Testis (tissue), 3 donors: ENCODE measurements around the gene KIAA0753. TPM values are rescaled to one million over a fixed set of nuclear protein-coding genes. Genes with fewer than 3 reads are reported as not detected.

Source experiments
- DNase-seq: peaks from one replicate; pipeline ENCODE4 v3.0.0-alpha.2; 2019
- H3K27ac ChIP-seq, 2 donors: fragments of 200-600 bp; sonication (generic); one replicate each; pipeline ENCODE4 v1.5.1; 2019
- H3K27me3 ChIP-seq: fragments of 200-600 bp; sonication (generic); one replicate; pipeline ENCODE4 v1.5.1; 2019
- H3K36me3 ChIP-seq: fragments of 200-600 bp; sonication (generic); one replicate; pipeline ENCODE4 v1.5.1; 2017; ENCODE audit warnings: low read depth; ENCODE audit errors: missing control alignments
- H3K4me1 ChIP-seq: fragments of 200-600 bp; sonication (generic); one replicate; pipeline ENCODE4 v1.5.1; 2019
- H3K4me3 ChIP-seq, 2 donors: fragments of 200-600 bp; sonication (generic); one replicate each; pipeline ENCODE4 v1.5.1; 2017 to 2019
- H3K9me3 ChIP-seq: fragments of 200-600 bp; sonication (generic); one replicate; pipeline ENCODE4 v1.5.1; 2017
- POLR2A ChIP-seq: fragments of 450-650 bp; IDR thresholded peaks from one replicate; pipeline ENCODE4 v1.6.1; 2017; ENCODE audit warnings: antibody characterized with exemption, mild to moderate bottlenecking, moderate library complexity
- WGBS, 2 donors: methylation state at CpG; one replicate each; pipeline ENCODE4 v1.1.5; 2018; 5-methylcytosine and 5-hydroxymethylcytosine counted together
- intact Hi-C: fragments of 100-400 bp; cut with DNase I; formaldehyde crosslinking; loops from one replicate; pipeline ENCODE4 v1.15.1; 2023; ENCODE audit warnings: low total_unique reads
- polyA plus RNA-seq: library from polyadenylated mRNA; stranded (reverse); fragments of 350-450 nt; fragmentation: Illumina TruSeq; extraction: RNeasy Lipid Tissue Mini Kit (QIAGEN cat#74804); gene quantifications from one replicate; pipeline ENCODE4 v1.2.3, GENCODE V29; 2014; ENCODE audit warnings: low read depth, low replicate concordance; ENCODE audit not compliant: insufficient read depth
- total RNA-seq, 2 donors: library from RNA; depleted of rRNA; stranded (reverse); fragments of >200 nt; gene quantifications; one replicate each; pipeline ENCODE4 v1.2.3, GENCODE V29; 2016
- TF ChIP-seq, protein P1 (sequence below), 3 experiments: fragments of 450-650 bp in 2 of 3; fragments of 200-600 bp in 1 of 3; sonication (generic) in 1 of 3; IDR thresholded peaks; one replicate each; pipeline ENCODE4 v1.5.1; 2016 to 2019; ENCODE audit warnings: antibody characterized with exemption in 3 of 3, mild to moderate bottlenecking in 2 of 3, moderate library complexity in 1 of 3

The KIAA0753 gene
- total and polyA plus RNA-seq, 3 donors from 2014 or later: 43.9 to 59.8 (median 44.7) TPM

DNA sequence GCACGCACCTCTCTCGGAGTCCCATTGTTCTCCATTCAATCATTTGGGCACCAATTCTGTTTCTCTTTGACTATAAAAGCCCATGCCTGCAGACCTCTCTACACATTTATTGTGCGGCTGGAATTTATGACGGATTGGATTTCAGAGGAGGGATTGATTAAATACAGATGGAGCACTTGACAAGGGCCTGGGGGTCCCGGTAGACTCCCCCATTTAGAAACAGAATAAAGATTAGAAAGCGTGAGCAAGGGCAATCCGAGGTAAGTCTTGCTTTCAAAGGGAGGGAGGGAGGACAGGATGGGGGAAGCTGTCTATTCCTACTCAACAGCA lies 69.1 kb downstream of the KIAA0753 start:
- WGBS, 2 donors: 77 to 85% methylated on average over 7 of the region's 7 CpGs
- no peak for DNase-seq
- intact Hi-C loops: no loop called here

DNA sequence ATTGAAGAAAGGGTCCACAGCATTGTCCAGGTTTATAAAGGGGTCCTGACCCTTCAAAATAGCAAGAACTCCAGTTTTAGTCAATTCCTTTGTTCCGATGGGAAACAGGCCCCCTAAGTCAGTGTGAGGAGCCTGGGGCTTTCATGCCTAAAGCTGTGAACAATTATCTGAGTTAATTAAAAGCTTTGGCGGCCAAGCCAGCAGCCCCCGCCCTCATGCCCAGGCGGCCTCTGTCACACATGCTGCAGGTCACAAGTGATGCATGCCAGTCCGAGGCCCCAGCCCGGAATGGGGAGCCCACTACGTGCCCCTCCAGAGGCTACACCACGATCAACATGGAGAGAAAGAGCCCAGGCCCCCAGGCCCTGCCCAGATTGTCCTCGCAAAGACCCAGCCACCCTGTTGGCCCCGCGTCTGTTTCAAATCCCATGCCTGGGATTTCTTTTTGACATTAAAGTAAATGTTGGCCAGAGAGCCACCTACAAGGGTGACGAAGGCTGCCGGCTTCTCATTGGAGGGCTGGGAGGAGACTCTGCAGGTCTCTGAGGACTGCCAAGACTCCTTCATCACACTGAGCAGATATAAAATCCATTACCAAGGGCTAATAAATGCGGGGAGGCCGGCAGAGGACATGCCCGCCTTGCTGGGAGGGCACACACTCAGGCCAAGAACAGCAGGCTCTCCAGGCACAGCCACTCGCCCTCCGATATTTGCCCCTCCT lies 69.6 kb downstream of the KIAA0753 start:
- WGBS, 2 donors: 91 to 94% methylated on average over 10 to 18 of the region's 18 CpGs
- no peak for DNase-seq
- Histone ChIP-seq H3K9me3 (no peaks in the 10 kb centered on the region), H3K4me3 (no peak overlapping the region), H3K36me3 (no peaks in the 10 kb centered on the region), H3K27ac (no peak overlapping the region), H3K4me1 (peaks cover 13% of the 10 kb centered on the region), H3K27me3 (no peaks in the 10 kb centered on the region)
- intact Hi-C loops: no loop called here
- TF ChIP-seq, protein P1, sequence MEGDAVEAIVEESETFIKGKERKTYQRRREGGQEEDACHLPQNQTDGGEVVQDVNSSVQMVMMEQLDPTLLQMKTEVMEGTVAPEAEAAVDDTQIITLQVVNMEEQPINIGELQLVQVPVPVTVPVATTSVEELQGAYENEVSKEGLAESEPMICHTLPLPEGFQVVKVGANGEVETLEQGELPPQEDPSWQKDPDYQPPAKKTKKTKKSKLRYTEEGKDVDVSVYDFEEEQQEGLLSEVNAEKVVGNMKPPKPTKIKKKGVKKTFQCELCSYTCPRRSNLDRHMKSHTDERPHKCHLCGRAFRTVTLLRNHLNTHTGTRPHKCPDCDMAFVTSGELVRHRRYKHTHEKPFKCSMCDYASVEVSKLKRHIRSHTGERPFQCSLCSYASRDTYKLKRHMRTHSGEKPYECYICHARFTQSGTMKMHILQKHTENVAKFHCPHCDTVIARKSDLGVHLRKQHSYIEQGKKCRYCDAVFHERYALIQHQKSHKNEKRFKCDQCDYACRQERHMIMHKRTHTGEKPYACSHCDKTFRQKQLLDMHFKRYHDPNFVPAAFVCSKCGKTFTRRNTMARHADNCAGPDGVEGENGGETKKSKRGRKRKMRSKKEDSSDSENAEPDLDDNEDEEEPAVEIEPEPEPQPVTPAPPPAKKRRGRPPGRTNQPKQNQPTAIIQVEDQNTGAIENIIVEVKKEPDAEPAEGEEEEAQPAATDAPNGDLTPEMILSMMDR (IDR thresholded peaks at IDR 0.05): no peak
- TF ChIP-seq POLR2A: no peak

More for the DNA sequence above, 69.1 kb downstream of the KIAA0753 start:
- Histone ChIP-seq H3K27ac (no peak overlapping the region), H3K36me3 (no peaks in the 10 kb centered on the region), H3K4me3 (no peak overlapping the region), H3K4me1 (peaks cover 13% of the 10 kb centered on the region), H3K27me3 (no peaks in the 10 kb centered on the region), H3K9me3 (no peaks in the 10 kb centered on the region)
- no peak for TF ChIP-seq POLR2A
- TF ChIP-seq, protein P1 (IDR thresholded peaks at IDR 0.05): no peak

DNA sequence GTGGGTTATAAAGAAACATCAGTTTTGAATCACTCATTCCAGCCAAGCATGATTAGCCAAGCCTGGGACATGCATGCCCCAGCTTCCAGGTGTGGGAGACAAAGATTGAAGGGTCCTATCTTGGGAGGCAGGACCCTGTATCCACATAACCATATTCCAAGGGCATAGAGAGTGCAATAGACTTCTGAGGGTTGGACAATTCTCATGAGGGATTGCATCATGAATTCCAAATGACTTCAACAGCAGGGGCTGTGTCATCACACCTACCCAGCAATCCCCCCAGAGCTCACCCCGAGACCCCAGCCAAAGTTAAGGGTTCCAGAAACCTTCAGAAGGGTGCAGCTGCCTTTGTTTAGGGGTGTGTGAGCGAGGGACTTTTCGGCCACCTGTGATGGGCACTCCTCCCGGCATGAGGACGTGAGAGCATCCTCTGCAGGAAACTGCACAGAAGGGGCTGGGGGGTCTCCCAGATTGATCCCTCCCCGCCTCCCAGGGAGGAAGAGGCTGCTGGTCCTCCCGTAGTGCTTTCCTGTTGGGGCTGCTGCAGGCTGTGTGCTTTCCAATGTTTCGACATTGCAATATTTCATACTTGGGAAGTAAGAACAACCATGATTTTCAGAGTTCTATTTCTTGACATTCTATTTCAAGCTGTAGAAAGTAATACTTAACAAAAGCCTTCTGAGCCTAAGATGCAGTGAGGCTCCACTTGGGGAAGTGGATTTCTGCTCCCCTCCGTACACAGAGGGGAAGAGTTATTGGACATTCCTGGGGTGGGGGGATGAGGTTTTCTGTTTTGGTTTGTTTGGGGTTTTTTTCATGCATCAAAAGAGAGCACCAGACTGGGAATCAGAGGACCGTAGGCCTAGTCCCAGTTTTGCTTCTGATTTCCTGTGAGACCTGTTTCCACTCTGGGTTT lies 70.9 kb downstream of the KIAA0753 start:
- no peak overlapping the region for H3K4me3 ChIP-seq
- WGBS, 2 donors: 85 to 88% methylated on average over 10 of the region's 10 CpGs
- TF ChIP-seq POLR2A: no peak
- TF ChIP-seq, protein P1 (IDR thresholded peaks at IDR 0.05): no peak
- intact Hi-C loops: no loop called here
- H3K4me1 ChIP-seq: peaks cover 3% of the 10 kb centered on the region
- H3K9me3 ChIP-seq: no peaks in the 10 kb centered on the region
- H3K27me3 ChIP-seq: no peaks in the 10 kb centered on the region
- no peak overlapping the region for H3K27ac ChIP-seq
- H3K36me3 ChIP-seq: no peaks in the 10 kb centered on the region
- no peak for DNase-seq

DNA sequence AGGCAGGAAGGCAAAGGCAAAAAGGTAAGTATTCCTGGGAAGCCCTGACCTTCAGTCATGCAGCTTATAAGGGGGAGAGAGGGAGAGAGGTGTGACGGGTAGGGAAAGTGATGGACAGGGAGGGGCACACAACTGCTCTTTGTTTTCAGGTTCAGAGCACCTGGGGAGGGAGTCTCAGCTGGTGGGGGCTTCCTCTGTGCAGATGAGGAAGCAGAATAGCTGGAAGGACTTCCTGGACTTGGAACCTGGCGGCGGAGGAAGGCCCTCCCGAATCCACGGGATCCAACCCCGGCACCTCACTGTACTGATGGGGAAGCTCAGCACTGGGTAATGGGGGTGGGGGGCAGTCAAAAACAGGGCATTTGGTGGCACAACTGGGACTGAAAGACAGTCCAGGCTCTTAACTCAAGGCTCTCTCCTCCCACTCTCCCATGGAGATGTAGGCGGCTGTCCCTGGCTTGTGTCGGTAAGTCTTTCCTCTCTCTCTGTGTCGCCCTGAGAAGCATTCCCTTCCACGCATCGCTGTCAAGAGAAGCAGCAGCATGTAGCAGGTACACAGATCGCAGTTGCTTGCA lies 72.2 kb downstream of the KIAA0753 start:
- H3K36me3 ChIP-seq: no peaks in the 10 kb centered on the region
- TF ChIP-seq POLR2A: no peak
- TF ChIP-seq, protein P1 (IDR thresholded peaks at IDR 0.05): no peak
- H3K27me3 ChIP-seq: no peaks in the 10 kb centered on the region
- H3K9me3 ChIP-seq: no peaks in the 10 kb centered on the region
- H3K4me3 ChIP-seq: no peak overlapping the region
- no peak overlapping the region for H3K27ac ChIP-seq
- no peaks in the 10 kb centered on the region for H3K4me1 ChIP-seq
- intact Hi-C loops: no loop called here
- WGBS, 2 donors: 87 to 88% methylated on average over 11 to 12 of the region's 12 CpGs
- DNase-seq: no peak
